NCI-H774 (cell line): Measurements from ENCODE around the gene ZNF30.
"Not testable (repeated sequence)": the region's sequence is repeated elsewhere in the genome, so short reads cannot be mapped to it uniquely, and the experiment has no call there.

ENCODE experiments used
- DNase-seq: peaks from one replicate; lab custom pipeline; 2025; lab: John Stamatoyannopoulos, UW

ZNF30 gene

DNA sequence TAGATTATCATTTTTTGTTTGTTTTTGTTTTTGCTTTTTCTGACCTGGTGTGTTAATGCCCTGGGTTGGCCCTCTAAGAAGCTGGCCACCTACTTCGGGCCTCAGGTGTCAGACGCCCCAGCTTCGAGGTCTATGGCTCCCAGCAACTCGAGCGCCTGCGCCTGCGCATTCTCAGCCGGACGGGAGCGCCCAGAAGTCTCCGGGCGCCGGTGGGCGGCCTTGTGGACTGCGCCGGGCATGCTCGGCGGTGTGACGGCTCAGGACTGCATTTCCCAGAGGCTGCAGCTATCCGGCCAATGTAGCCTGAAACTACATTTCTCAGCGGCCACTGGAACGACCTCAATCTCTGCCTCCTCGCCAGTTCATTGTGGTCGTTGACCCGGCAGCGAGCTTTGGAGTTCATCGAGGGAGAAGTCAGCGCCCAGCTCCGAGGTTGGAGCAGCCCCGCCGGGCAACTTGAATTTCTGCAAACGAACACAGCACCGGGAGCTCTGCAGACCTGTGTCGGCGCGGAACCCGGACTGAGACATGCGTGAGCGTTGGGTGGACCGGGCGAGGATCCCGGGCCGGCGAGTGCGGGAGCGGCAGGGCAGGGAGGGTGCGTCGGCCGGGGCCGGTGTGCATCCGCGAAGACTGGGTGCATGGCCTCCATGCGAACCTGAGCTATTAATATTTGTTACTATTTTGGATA is at the start of gene ZNF30:
Gene ZNF30, plus strand, starts transcription at position 219 of the 691 bp plus-strand sequence. CDS start 3,045 bp downstream, outside the sequence.
- peak; percentile 82 for DNase-seq

DNA sequence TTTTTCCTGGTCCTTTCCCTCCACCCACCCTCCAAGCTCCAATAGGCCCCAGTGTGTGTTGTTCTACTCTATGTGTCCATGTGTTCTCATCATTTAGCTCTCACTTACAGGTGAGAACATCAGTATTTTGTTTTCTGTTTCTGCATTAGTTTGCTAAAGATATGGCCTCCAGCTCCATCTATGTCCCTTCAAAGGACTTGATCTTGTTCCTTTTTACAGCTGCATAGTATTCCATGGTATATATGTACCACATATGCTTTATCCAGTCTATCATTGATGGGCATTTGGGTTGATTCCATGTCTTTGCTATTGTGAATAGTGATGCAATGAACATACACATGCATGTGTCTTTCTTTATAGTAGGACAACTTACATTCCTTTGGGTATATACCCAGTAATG is 47.1 kb upstream of the ZNF30 start:
- DNase-seq: no peak

DNA sequence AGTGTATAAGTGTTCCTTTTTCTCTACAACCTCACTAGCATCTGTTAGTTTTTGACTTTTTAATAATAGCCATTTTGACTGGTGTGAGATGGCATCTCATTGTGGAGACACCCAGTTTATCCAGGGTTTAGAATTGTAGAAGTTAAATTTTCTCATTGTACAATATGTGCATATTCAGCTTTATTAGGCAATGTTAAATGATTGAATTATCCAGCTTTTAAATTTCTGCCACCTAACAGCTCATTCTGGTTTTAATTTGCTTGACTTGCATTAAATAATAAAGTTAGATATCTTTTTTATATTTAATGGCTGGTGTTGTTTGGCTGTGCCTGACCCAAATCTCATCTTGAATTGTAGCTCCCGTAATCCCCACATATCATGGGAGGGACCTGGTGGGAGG is 46.7 kb upstream of the ZNF30 start:
- no peak for DNase-seq

DNA sequence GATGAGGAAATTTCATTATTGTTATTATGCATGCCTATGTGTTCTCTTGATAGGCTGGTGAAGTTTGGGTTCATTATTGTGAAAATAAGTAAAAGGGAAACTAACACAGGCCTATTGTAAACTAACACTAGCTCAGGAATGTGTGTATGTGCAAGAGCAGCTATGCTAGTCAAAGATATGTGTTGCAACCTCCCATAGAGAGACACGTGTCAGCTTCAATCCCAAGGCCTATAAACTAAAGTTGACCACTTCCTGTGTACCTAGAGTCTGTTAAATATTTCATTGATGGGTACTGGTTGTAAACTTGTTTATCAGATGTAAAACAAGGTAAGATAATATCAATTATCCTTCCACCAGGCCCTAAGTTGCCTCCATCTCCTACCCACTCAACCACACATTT is 44.7 kb upstream of the ZNF30 start:
- no peak for DNase-seq

GRCh38 chr19:34888091-34888490 is 38.6 kb upstream of the ZNF30 start:
- no peak for DNase-seq

DNA sequence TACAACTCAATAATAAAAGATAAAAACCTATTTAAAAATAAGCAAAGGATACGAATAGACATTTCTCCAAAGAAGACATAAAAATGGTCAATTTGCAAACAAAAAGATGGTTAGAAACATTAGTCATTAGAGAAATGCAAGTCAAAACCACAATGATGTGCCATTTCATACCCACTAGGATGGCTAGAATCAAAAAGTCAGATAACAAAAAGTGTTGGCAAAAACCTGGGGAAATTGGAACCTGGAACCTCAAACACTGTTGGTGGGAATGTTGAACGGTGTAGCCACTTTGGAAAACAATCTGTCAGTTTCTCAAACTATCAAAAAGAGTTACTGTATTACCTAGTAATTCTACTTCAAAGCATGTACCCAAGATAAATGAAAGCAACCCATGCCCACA is 26.5 kb upstream of the ZNF30 start:
- DNase-seq: no peak

DNA sequence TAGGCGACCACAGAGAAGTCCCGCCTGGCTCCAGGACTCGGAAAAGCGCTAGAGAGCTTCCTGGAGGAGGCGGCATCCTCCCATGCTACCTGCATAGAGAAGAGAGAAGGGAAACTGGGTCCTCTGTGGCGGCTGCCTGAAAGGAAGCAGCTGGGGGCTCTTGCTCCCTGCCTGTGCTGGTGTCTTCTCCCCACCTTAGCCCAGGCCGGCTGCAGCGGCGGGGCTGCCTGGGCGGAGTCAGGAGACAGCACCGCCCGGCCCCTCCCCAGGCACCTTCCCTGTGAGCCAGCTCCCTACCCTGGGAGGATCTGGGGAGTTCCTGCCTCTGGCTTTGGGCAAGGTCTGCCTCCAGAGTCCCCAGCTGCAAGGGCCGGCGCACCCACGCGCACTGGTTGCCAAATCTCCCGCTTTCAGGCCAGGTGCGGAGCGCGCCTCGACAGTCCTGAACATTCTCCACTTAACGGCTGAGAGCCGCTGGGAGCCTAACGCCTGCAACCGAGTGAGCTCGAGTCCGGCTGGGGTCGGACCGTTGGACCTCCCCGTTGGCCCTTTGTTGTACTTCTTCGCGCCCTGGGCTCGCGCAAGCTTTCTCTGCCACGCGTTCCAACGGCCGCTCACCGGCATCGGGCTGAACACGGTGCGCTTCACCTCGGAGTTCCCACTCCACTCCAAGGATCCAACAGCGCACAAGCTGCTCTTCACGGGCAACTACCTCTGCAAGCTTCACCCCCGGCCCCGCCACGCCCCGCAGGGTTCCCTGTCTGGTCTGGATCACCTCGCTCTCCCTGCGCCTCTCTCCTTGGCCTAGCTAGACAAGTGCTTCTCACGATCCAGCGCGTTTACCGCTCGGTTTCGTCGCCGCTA is 21.8 kb upstream of the ZNF30 start:
- DNase-seq: no peak

- no peak for DNase-seq
Observed at GRCh38 chr19:34910770-34911169, 15.9 kb upstream of the ZNF30 start.

DNA sequence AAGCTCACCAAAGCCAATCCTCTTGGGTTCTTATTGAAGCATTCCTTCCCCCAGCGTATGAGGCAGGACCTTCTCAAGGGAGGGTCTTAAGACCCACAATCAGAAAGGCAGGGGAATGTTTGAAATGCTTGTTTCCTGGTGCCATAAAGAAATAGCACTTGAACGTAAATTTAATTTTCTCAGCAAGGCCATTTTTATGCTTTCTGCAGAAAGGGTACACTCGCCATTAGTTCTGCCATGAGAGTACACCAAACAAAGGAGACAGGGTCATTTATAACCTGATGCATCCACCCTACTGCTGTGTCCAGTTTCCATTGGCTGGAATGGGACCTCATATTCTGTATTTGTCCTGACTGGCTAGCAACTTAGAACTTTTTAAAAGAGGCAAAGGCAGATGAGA is 9.6 kb upstream of the ZNF30 start:
- DNase-seq: not testable (repeated sequence)

DNA sequence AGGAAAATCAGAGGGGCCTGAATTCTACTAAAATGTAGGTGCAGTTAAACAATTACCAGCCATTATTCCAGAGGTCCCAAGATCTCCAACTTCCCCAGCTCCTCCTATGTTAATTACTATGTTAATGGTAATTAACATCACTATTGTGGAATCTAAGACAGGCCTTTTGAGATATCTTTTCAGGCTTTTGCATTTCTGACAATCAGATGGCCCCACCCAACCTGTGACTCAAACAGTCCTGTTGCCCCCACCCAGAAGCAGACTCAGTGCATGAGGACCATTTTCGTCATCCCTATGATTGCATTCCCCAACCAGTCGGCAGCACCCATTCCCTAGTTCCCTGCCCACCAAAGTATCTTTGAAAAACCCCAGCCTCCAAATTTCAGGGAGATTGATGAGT is 8.5 kb upstream of the ZNF30 start:
- no peak for DNase-seq

GRCh38 chr19:34920090-34920786 is 6.5 kb upstream of the ZNF30 start:
- not testable (repeated sequence) for DNase-seq

- DNase-seq: no peak
Observed at GRCh38 chr19:34925278-34925855, 1.3 kb upstream of the ZNF30 start.

GRCh38 chr19:34926361-34926684 is 380 bp upstream of the ZNF30 start:
- no peak for DNase-seq

- DNase-seq: no peak
Observed at GRCh38 chr19:34932494-34932893, 5.8 kb downstream of the ZNF30 start.

DNA sequence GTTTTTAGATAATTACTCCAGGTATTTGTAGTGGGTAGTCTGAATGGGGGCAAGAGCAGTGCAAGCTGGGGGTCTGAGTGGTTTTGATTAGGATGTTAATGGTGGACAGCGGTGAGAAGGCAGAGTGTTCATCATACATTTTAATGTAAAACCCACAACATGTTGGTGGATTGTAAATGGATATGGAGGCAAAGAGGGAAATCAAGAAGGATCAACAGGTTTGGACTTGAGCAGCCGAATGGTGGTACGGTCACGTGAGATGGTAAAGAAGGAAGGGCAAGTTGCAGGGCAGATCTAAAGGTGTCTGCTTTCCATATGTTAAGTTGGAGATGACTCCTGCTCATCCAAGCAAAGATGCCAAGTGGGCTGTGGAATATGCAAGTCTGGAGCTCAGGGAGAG is 9.5 kb downstream of the ZNF30 start:
- DNase-seq: no peak

DNA sequence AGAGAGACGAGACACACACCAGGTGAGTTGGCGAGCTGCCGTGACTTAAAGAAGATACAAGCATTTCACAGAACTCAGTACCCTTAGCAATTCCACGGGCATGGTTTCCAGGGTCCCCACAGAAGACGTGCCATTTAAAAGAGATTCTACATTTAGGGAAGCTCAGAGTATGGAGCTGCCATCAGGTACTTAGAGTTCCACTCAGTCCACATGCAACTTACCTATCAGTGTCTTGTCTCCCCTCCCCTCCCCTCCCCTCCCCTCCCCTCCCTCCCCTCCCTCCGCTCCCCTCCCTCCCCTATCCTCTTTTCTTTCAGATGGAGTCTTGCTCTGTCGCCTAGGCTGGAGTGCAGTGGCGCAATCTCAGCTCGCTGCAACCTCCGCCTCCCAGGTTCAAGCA is 12.2 kb downstream of the ZNF30 start:
- DNase-seq: no peak

DNA sequence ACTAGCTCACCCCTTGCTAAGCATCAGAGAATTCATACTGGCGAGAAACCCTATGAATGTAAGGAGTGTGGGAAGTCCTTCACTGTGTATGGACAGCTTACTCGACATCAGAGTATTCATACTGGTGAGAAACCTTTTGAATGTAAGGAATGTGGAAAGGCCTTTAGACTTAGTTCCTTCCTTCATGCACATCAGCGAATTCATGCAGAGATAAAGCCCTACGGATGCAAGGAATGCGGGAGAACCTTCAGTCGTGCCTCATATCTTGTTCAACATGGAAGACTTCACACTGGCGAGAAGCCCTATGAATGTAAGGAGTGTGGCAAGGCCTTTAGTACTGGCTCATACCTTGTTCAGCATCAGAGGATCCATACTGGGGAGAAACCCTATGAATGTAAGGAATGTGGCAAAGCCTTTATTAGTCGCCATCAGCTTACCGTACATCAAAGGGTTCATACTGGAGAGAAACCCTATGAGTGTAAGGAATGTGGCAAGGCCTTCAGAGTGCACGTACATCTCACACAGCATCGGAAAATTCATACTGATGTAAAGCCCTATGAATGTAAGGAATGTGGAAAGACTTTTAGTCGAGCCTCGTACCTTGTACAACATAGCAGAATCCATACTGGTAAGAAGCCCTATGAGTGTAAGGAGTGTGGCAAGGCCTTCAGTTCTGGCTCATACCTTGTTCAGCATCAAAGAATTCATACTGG is 17.3 kb downstream of the ZNF30 start:
- no peak for DNase-seq

- DNase-seq: no peak
Observed at GRCh38 chr19:34953092-34953491, 26.4 kb downstream of the ZNF30 start.

DNA sequence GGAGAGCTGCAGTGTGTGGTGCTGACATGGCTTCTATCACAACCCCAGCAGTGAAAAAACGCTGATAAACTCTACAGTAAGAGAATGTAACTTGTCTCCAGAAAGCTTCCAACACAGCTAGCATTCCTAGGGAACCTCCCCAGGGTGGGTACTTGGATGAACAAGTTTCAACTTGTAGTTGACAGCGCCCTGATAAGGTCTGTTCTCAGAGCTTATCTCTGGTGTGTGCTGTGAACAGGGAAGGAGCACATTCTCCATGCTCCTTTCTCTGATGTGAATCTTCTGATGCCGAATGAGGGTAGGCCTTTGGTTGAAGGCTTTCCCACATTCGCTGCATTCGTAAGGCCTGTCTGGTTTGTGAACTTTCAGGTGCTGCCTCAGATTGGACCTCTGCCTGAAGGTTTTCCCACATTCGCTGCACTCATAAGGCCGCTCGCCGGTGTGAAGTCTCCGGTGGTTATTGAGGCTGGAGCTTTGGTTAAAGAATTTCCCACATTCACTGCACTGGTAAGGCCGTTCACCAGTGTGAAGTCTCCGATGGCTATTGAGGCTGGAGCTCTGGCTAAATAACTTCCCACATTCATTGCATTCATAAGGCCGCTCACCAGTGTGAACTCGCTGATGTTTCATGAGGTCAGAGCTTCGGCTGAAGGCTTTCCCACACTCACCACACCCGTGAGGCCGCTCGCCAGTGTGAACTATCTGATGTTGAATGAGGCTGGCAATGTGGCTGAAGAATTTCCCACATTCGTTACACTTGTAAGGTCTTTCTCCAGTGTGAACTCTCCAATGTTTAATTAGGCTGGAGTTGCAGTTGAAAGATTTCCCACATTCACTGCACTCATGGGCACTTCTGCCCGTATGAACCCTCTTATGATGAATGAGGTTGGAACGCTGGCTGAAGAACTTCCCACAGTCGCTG is 31.4 kb downstream of the ZNF30 start:
- no peak for DNase-seq

- no peak for DNase-seq
Observed at GRCh38 chr19:34959021-34959420, 32.3 kb downstream of the ZNF30 start.
